H1 (cell line): Measurements from ENCODE around the gene FGF10.

Source experiments
- CTCF ChIP-seq, 3 experiments: IDR thresholded peaks; 1 replicate in 2 of 3; 2 replicates in 1 of 3; pipeline versions ENCODE4 v1.5.1 to v1.6.1; 2011; ENCODE audit warnings: low read length in 3 of 3, mild to moderate bottlenecking in 3 of 3, inconsistent platforms in 2 of 3, low read depth in 1 of 3, moderate library complexity in 1 of 3; ENCODE audit not compliant: insufficient read depth in 1 of 3; ENCODE audit errors: control extremely low read depth in 1 of 3
- EGR1 ChIP-seq: IDR thresholded peaks from 2 replicates; pipeline ENCODE4 v1.6.1; 2011; ENCODE audit warnings: low read depth, low read length, borderline replicate concordance
- JUND ChIP-seq: IDR thresholded peaks from 2 replicates; pipeline ENCODE4 v1.6.1; 2011; ENCODE audit warnings: mild to moderate bottlenecking, improper control_type of control experiment, low read length
- MAX ChIP-seq: IDR thresholded peaks from 2 replicates; pipeline ENCODE4 v1.6.1; 2012; ENCODE audit warnings: inconsistent platforms
- POLR2A ChIP-seq, 2 experiments: IDR thresholded peaks; 1 replicate in 1 of 2; 2 replicates in 1 of 2; pipeline ENCODE4 v1.6.1; 2011; ENCODE audit warnings: low read depth in 2 of 2, low read length in 2 of 2, mild to moderate bottlenecking in 2 of 2; ENCODE audit errors: control extremely low read depth in 1 of 2
- RFX5 ChIP-seq: IDR thresholded peaks from 2 replicates; pipeline ENCODE4 v1.6.1; 2011; ENCODE audit warnings: low read depth, low read length, improper control_type of control experiment, borderline replicate concordance
- TCF12 ChIP-seq: IDR thresholded peaks from 2 replicates; pipeline ENCODE4 v1.6.1; 2011; ENCODE audit warnings: low read depth, mild to moderate bottlenecking, low read length

- TF ChIP-seq POLR2A (IDR thresholded peaks at IDR 0.05; ENCODE audit: control extremely low read depth in 1 of 2, low read depth in 2 of 2, low read length in 2 of 2) (no peak), CTCF (IDR thresholded peaks at IDR 0.05; ENCODE audit: control extremely low read depth in 1 of 3, insufficient read depth in 1 of 3, low read depth in 1 of 3, low read length in 3 of 3) (no peak), TCF12 (no peak), JUND (no peak), RFX5 (no peak), MAX (no peak), EGR1 (no peak)
Observed at GRCh38 chr5:44389090-44389822, at the start of gene FGF10.
